Smooth muscle cell (in vitro differentiated cells): Measurements from ENCODE around the gene CRYBB3. TPM values are rescaled to one million over a fixed set of nuclear protein-coding genes. Genes with fewer than 3 reads are reported as not detected.
"Not testable (repeated sequence)": the region's sequence is repeated elsewhere in the genome, so short reads cannot be mapped to it uniquely, and the experiment has no call there.

Experiments used
- DNase-seq: peaks from one replicate; lab custom pipeline; 2025; ENCODE audit not compliant: unreplicated experiment; lab: John Stamatoyannopoulos, UW
- H2AFZ ChIP-seq: fragments of 200-600 bp; sonication (generic); 2 replicates; pipeline ENCODE4 v1.6.0; 2016; ENCODE audit warnings: antibody characterized with exemption, low read depth, mild to moderate bottlenecking
- H3F3A ChIP-seq: fragments of 200-600 bp; sonication (generic); 2 replicates; pipeline ENCODE4 v1.6.0; 2017; ENCODE audit warnings: antibody characterized with exemption, low read depth
- H3K27ac ChIP-seq: fragments of 200-600 bp; sonication (generic); 2 replicates; pipeline ENCODE4 v1.5.1; 2016; ENCODE audit warnings: low read depth, mild to moderate bottlenecking
- H3K27me3 ChIP-seq: fragments of 200-600 bp; sonication (generic); 2 replicates; pipeline ENCODE4 v1.6.1; 2016; ENCODE audit warnings: low read depth, mild to moderate bottlenecking
- H3K36me3 ChIP-seq: fragments of 200-600 bp; sonication (generic); 2 replicates; pipeline ENCODE4 v1.5.1; 2016; ENCODE audit warnings: low read depth
- H3K4me1 ChIP-seq: fragments of 200-600 bp; sonication (generic); 2 replicates; pipeline ENCODE4 v1.5.1; 2016; ENCODE audit warnings: low read depth
- H3K4me2 ChIP-seq: fragments of 200-600 bp; sonication (generic); 2 replicates; pipeline ENCODE4 v1.6.0; 2016; ENCODE audit warnings: mild to moderate bottlenecking
- H3K4me3 ChIP-seq: fragments of 200-600 bp; sonication (generic); 2 replicates; pipeline ENCODE4 v1.5.1; 2016; ENCODE audit warnings: mild to moderate bottlenecking
- H3K79me2 ChIP-seq: fragments of 200-600 bp; sonication (generic); 2 replicates; pipeline ENCODE4 v1.6.0; 2016; ENCODE audit warnings: low read depth, mild to moderate bottlenecking
- H3K9ac ChIP-seq: fragments of 200-600 bp; sonication (generic); 2 replicates; pipeline ENCODE4 v1.6.0; 2016; ENCODE audit warnings: low read depth
- H3K9me3 ChIP-seq: fragments of 200-600 bp; sonication (generic); replicated peaks from 2 replicates; pipeline ENCODE4 v1.5.1; 2016; ENCODE audit warnings: low read depth
- H4K20me1 ChIP-seq: fragments of 200-600 bp; sonication (generic); 2 replicates; pipeline ENCODE4 v1.6.0; 2016; ENCODE audit warnings: low read depth
- CTCF ChIP-seq: fragments of 200-600 bp; sonication (generic); IDR thresholded peaks from 2 replicates; pipeline ENCODE4 v1.5.1; 2017; ENCODE audit warnings: borderline replicate concordance, mild to moderate bottlenecking, antibody characterized with exemption; ENCODE audit not compliant: insufficient read depth, poor library complexity, severe bottlenecking
- WGBS: methylation state at CpG from one replicate; pipeline ENCODE4 v1.1.7; 2016; ENCODE audit warnings: low lambda C conversion rate; 5-methylcytosine and 5-hydroxymethylcytosine counted together
- polyA plus RNA-seq: library from polyadenylated mRNA; unstranded; fragments of >200 nt; fragmentation: Nextera tagmentation; extraction: Ambion mirVana; gene quantifications from 2 replicates; pipeline ENCODE4 v1.2.1, GENCODE V29; 2016
- total RNA-seq: library from RNA; depleted of rRNA; stranded (reverse); fragments of >200 nt; gene quantifications from 2 replicates; pipeline ENCODE4 v1.2.3, GENCODE V29; 2014

CRYBB3 gene
- total and polyA plus RNA-seq, 2 experiments from 2014 or later: not detected

DNA sequence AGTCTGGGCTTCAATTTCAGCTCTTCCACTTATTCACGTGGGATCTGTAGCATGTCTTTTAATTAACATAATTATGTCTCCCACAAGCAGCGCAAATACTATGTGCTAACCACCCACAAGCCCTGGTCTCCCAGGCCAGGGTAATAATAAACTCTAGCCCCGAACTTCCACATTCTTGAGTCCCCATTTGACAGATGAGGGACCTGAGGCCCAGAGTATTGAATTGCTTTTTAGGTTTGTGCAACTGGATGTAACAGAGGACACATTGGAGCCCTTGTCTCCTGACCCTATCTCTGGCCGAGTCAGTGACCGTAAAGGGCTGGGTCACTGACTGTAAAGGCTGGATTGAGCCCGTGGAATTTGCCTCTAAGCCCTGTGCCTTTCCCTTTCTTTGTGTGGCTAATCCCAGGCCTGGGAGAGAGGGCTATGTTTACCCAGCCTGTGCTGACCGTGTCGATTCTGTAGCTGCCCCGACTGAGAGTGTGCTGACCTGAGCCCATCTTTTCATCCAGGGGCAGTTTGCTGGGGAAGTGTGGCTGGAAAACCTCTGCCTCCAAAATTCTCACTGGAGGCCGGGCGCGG lies 23.7 kb downstream of the CRYBB3 start:
- DNase-seq: no peak
- no peaks in the 10 kb centered on the region for H3K36me3 ChIP-seq
- H3K79me2 ChIP-seq: no peaks in the 10 kb centered on the region
- no peak overlapping the region for H2AFZ ChIP-seq
- TF ChIP-seq CTCF: no peak
- peaks cover 33% of the 10 kb centered on the region for H3K27me3 ChIP-seq
- H3K9me3 ChIP-seq: no peaks in the 10 kb centered on the region
- H3K9ac ChIP-seq: no peak overlapping the region
- WGBS: 65% methylated on average over 12 of the region's 12 CpGs
- H3K4me3 ChIP-seq: no peak overlapping the region
- H3K4me2 ChIP-seq: no peak overlapping the region
- H4K20me1 ChIP-seq: no peaks in the 10 kb centered on the region
- H3K4me1 ChIP-seq: no peaks in the 10 kb centered on the region
- H3F3A ChIP-seq: no peaks in the 10 kb centered on the region
- no peak overlapping the region for H3K27ac ChIP-seq

- 67% methylated on average over 12 of the region's 13 CpGs for WGBS
- H3K4me3 ChIP-seq: no peak overlapping the region
- no peaks in the 10 kb centered on the region for H4K20me1 ChIP-seq
- no peak for TF ChIP-seq CTCF
- no peaks in the 10 kb centered on the region for H3K79me2 ChIP-seq
- no peak overlapping the region for H3K9ac ChIP-seq
- no peak overlapping the region for H3K27ac ChIP-seq
- H3K9me3 ChIP-seq: no peaks in the 10 kb centered on the region
- H3K4me2 ChIP-seq: no peak overlapping the region
- no peak overlapping the region for H2AFZ ChIP-seq
- DNase-seq: no peak
- no peaks in the 10 kb centered on the region for H3K27me3 ChIP-seq
- no peaks in the 10 kb centered on the region for H3K36me3 ChIP-seq
- no peaks in the 10 kb centered on the region for H3F3A ChIP-seq
- no peaks in the 10 kb centered on the region for H3K4me1 ChIP-seq
Measured at GRCh38 chr22:25228822-25229221, 29.2 kb downstream of the CRYBB3 start.

DNA sequence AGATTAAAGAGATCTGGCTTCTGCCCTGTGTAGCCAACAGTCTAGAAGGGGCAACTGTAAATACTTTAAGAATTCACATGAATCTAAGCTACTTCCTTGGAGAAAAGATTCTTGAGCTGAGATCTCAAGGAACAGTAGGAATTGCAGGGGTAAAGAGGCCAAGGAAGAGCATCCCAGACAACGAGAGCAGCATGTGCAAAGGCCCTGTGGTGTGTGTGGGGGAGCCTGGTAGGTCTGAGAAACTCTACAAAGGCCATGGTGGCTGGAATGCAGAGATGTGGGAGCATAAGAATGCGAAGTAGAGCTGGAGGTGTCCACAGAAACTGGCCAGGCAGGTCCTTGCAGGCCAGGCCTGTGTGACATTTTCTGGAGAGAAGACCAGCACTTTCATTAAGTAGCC lies 31.1 kb downstream of the CRYBB3 start:
- H3K36me3 ChIP-seq, H3K4me3 ChIP-seq, H3K9me3 ChIP-seq, H3F3A ChIP-seq, H2AFZ ChIP-seq, H3K79me2 ChIP-seq, H3K4me2 ChIP-seq, H4K20me1 ChIP-seq, H3K27me3 ChIP-seq, H3K9ac ChIP-seq, H3K27ac ChIP-seq, H3K4me1 ChIP-seq, DNase-seq: not testable (repeated sequence)
- WGBS: 82% methylated on average over 2 of the region's 2 CpGs

- Histone ChIP-seq H3K9me3 (no peaks in the 10 kb centered on the region), H3K36me3 (no peaks in the 10 kb centered on the region), H3K9ac (no peak overlapping the region), H3K4me1 (no peaks in the 10 kb centered on the region), H3F3A (no peaks in the 10 kb centered on the region), H3K79me2 (no peaks in the 10 kb centered on the region), H3K27me3 (peaks cover under 1% of the 10 kb centered on the region), H3K27ac (no peak overlapping the region), H4K20me1 (no peaks in the 10 kb centered on the region), H2AFZ (no peak overlapping the region), H3K4me3 (no peak overlapping the region), H3K4me2 (no peak overlapping the region)
- DNase-seq: no peak
- WGBS: 89% methylated on average over 5 of the region's 5 CpGs
- TF ChIP-seq CTCF: no peak
Measured at GRCh38 chr22:25232301-25232700, 32.6 kb downstream of the CRYBB3 start.

DNA sequence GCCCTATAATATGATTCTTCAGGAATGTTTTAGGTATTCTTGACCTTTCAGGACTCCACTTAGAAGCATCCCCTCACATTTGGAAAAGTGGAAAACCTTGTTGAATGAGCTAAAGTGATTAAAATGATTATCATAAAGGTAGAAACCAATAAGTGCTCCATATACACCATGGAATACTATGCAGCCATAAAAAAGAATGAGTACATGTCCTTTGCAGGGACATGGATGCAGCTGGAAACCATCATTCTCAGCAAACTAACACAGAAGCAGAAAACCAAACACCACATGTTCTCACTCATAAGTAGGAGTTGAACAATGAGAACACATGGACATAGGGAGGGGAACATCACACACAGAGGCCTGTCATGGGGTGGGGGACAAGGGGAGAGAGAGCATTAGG lies 34.0 kb downstream of the CRYBB3 start:
- DNase-seq, H3K27ac ChIP-seq, H4K20me1 ChIP-seq, H3K4me3 ChIP-seq, H3K36me3 ChIP-seq, H2AFZ ChIP-seq, H3K27me3 ChIP-seq, H3K79me2 ChIP-seq, H3K4me2 ChIP-seq, H3K4me1 ChIP-seq, H3K9me3 ChIP-seq, H3K9ac ChIP-seq, H3F3A ChIP-seq: not testable (repeated sequence)
